DOHH2 (cell line): Measurements from ENCODE around the gene DIO2.

Source experiments
- EZH2phosphoT487 ChIP-seq: fragments of 200-600 bp; sonication (generic); IDR thresholded peaks from 2 replicates; pipeline ENCODE4 v1.6.1; 2017; ENCODE audit warnings: borderline replicate concordance, mild to moderate bottlenecking, antibody characterized with exemption, low read length, moderate library complexity, mixed read lengths
- TF ChIP-seq, protein P1 (sequence below): fragments of 200-600 bp; sonication (generic); IDR thresholded peaks from one replicate; pipeline ENCODE4 v1.5.1; 2014; ENCODE audit warnings: antibody characterized with exemption, mild to moderate bottlenecking, low read depth, low read length; ENCODE audit not compliant: poor library complexity, severe bottlenecking

DNA sequence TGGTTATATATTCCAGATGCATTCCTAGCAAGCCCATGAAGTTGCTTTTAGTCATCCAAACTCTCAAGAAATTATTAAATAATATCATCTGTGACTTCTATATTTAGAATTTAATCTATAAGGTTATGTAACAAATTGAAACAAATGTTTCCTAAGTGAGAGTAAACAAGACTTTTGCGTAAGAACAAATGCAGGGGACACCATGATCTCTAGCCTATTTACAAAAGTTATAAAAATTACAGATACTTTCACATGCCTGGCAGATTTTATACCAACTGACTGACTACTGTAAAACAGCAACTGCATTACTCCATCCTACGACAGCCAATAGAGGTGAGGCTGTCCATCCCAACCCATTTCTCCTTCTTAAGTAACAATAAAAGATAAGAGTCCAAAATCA is 20.4 kb upstream of the DIO2 start:
- TF ChIP-seq, protein P1, sequence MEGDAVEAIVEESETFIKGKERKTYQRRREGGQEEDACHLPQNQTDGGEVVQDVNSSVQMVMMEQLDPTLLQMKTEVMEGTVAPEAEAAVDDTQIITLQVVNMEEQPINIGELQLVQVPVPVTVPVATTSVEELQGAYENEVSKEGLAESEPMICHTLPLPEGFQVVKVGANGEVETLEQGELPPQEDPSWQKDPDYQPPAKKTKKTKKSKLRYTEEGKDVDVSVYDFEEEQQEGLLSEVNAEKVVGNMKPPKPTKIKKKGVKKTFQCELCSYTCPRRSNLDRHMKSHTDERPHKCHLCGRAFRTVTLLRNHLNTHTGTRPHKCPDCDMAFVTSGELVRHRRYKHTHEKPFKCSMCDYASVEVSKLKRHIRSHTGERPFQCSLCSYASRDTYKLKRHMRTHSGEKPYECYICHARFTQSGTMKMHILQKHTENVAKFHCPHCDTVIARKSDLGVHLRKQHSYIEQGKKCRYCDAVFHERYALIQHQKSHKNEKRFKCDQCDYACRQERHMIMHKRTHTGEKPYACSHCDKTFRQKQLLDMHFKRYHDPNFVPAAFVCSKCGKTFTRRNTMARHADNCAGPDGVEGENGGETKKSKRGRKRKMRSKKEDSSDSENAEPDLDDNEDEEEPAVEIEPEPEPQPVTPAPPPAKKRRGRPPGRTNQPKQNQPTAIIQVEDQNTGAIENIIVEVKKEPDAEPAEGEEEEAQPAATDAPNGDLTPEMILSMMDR = no peak
- no peak for TF ChIP-seq EZH2phosphoT487
